Stimulated activated CD4-positive, alpha-beta T cell treated with anti-CD3 and anti-CD28 coated beads, TNF-alpha, amount 100 ng/mL, for 4 hours (primary cell): ENCODE measurements around the gene CEBPE.

Experiments used
- DNase-seq, 3 experiments: peaks; one replicate each; pipeline ENCODE4 v3.0.0-alpha.2; 2020; ENCODE audit warnings: low read depth in 3 of 3

Gene CEBPE

GRCh38 chr14:23102801-23103200 is 16.3 kb downstream of the CEBPE start:
- DNase-seq: no peak

- no peak for DNase-seq
Observed at GRCh38 chr14:23101986-23102625, 16.9 kb downstream of the CEBPE start.

GRCh38 chr14:23101213-23101970 is 17.7 kb downstream of the CEBPE start:
- no peak for DNase-seq

GRCh38 chr14:23099212-23099861 is 19.7 kb downstream of the CEBPE start:
- no peak for DNase-seq

GRCh38 chr14:23097786-23098185 is 21.3 kb downstream of the CEBPE start:
- DNase-seq: no peak

- peak in 1 of 3 experiments; percentile 98 for DNase-seq
Observed at GRCh38 chr14:23095196-23096108, 23.6 kb downstream of the CEBPE start, which contains the start of gene C14orf119. TSS of gene C14orf119 (plus strand) at chr14:23095505. CDS start at chr14:23097659, 2,154 bp downstream.

GRCh38 chr14:23094666-23095195 is 24.3 kb downstream of the CEBPE start, which contains the start of gene ACIN1:
TSS of gene ACIN1 (minus strand) at chr14:23095136. CDS start at chr14:23095112, 24 bp downstream.
- DNase-seq: peak; percentile 57 to 99 (median 99)

- no peak for DNase-seq
Observed at GRCh38 chr14:23093991-23094665, 24.9 kb downstream of the CEBPE start.

- DNase-seq: no peak
Observed at GRCh38 chr14:23093526-23093925, 25.5 kb downstream of the CEBPE start.

- DNase-seq: no peak
Observed at GRCh38 chr14:23093104-23093503, 26.0 kb downstream of the CEBPE start.

- DNase-seq: no peak
Observed at GRCh38 chr14:23091294-23092225, 27.5 kb downstream of the CEBPE start.

GRCh38 chr14:23090254-23090636 is 28.8 kb downstream of the CEBPE start:
- DNase-seq: no peak

GRCh38 chr14:23089498-23090253 is 29.4 kb downstream of the CEBPE start:
- no peak for DNase-seq

GRCh38 chr14:23086565-23086964 is 32.5 kb downstream of the CEBPE start:
- no peak for DNase-seq

- no peak for DNase-seq
Observed at GRCh38 chr14:23085458-23085857, 33.6 kb downstream of the CEBPE start.

GRCh38 chr14:23080474-23080873 is 38.6 kb downstream of the CEBPE start:
- no peak for DNase-seq

GRCh38 chr14:23079716-23080115 is 39.3 kb downstream of the CEBPE start:
- DNase-seq: no peak

- no peak for DNase-seq
Observed at GRCh38 chr14:23078692-23079116, 40.4 kb downstream of the CEBPE start.

GRCh38 chr14:23077962-23078361 is 41.1 kb downstream of the CEBPE start:
- DNase-seq: no peak
